HG03103 (cell line): ENCODE results near the gene KCNIP3.

ENCODE experiments used
- ATAC-seq: cut with Tn5 transposase; IDR thresholded peaks from one replicate; pipeline ENCODE4 v1.9.1; 2021; ENCODE audit warnings: low read depth; ENCODE audit not compliant: unreplicated experiment

The KCNIP3 gene

GRCh38 chr2:95380731-95381130 is 83.6 kb downstream of the KCNIP3 start:
- ATAC-seq, result no peak

DNA sequence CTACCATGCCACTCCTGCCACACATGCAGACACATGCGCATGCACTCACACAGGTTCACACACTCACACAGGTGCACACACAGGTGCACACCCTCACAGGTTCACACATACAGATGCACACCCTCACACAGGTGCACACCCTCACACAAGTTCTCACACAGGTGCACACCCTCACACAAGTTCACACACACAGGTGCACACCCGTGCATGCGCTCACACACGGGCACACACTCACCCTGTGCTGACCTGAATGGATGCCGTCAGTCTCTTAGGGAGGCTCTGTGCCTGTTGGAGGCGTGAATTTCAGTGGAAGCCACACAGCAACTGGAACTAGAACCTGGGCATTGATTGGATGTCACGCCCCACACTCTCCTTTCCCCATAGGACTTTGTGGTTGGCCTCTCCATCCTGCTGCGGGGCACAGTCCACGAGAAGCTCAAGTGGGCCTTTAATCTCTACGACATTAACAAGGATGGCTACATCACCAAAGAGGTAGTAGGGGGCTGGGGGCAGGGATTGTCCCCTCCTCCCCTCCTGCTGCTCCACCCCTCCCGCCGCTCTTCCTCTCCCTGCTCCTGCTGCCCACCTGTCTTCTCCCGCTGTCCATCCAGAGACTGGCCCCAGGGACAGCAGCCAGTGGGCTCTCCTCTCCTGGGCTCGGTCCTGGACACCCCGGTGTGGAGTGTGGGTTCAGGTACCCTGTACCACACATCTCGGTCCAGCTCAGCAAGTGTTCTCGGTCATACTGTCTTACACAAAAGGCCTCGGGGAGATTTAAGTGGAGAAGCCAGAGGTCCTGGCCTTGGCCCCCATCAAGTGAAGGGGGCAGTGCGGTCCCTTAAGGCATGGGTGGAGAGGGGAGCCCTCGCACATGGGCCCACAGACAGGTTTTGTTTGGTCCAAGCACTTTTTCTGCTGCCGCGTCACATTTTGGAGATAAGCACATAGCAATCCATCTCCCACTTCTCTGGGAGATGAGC is 84.4 kb downstream of the KCNIP3 start:
- no peak for ATAC-seq

DNA sequence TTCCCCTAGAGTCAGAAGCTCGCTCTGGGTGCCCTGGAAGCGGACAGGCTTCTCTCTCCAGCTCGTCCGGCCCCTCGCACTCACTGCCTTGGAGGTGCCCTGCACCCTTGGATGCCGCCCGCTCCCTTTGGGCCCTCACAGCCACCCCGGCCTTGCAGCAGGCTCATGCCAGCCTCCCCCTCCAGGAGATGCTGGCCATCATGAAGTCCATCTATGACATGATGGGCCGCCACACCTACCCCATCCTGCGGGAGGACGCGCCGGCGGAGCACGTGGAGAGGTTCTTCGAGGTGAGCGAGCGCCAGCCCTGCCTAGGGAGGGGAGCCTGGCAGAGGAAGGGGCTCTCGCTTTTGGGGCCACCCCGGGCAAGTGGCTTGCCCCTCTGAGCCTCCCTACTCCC is 85.0 kb downstream of the KCNIP3 start:
- no peak for ATAC-seq

DNA sequence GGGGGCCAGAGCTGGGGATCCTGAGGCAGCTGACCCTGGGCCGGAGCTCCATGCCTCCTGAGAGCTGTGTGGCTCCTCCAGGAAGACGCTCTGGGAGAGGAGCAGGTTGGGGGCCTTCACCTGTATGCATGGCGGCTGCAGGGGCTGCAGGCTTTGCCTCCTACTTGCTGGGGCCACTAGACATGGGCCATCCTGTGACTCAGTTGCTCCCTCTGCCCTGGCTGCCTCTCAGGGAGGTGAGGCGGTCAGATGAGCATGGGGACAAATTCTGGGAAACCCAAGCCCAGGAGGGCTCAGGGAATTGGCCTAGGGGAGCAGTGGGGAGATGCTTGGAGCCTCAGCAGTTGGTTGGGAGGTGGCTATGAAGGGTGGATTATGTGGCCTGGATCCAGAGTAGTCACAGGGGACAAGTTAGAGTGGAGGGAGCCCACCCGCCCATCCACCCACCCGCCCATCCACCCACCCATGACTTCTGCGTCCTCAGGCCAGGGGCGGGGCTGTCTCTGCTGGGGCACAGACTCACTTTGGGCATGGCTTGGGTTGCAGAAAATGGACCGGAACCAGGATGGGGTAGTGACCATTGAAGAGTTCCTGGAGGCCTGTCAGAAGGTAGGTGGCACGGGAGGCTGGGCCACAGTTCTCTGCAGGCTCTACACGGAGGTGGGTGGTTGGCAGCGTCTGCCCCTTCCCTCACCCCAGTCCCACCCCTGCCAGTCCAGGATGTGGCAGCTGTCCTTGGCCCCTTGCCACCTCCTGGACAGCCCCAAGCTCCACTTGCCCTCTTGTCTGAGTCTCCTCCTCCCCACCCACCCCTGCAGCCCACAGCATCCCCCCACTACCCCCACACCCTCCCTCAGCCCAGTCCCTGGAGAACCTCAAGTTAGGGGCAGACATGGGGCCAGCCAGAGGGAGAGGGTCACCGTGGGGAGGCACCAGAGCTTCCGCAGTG is 85.8 kb downstream of the KCNIP3 start:
- no peak for ATAC-seq

DNA sequence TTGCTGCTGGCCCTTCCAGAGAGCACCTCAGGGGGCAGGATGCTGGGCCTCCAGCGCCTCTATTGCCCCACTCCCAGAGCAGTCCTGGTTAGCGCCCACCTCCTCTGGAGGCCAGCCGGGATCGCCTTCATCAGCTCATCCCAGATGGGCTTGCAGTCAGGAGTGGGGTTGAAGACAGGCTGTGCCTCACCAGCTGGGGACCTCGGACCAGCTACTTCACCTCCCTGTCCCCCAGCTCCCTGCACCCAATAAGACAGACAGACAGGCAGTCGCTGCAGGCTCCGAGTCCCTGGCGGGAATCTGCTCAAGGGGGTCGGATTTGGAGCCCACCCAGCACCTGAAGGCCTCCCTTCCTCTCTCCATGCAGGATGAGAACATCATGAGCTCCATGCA is 86.5 kb downstream of the KCNIP3 start:
- no peak for ATAC-seq

DNA sequence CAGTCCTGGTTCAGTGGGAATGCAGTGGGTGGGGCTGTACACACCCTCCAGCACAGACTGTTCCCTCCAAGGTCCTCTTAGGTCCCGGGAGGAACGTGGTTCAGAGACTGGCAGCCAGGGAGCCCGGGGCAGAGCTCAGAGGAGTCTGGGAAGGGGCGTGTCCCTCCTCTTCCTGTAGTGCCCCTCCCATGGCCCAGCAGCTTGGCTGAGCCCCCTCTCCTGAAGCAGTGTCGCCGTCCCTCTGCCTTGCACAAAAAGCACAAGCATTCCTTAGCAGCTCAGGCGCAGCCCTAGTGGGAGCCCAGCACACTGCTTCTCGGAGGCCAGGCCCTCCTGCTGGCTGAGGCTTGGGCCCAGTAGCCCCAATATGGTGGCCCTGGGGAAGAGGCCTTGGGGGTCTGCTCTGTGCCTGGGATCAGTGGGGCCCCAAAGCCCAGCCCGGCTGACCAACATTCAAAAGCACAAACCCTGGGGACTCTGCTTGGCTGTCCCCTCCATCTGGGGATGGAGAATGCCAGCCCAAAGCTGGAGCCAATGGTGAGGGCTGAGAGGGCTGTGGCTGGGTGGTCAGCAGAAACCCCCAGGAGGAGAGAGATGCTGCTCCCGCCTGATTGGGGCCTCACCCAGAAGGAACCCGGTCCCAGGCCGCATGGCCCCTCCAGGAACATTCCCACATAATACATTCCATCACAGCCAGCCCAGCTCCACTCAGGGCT is 87.9 kb downstream of the KCNIP3 start:
- no peak for ATAC-seq

GRCh38 chr2:95385570-95385984 is 88.4 kb downstream of the KCNIP3 start:
- no peak for ATAC-seq

- no peak for ATAC-seq
These were observed 88.9 kb downstream of the KCNIP3 start for GRCh38 chr2:95386031-95386430.

DNA sequence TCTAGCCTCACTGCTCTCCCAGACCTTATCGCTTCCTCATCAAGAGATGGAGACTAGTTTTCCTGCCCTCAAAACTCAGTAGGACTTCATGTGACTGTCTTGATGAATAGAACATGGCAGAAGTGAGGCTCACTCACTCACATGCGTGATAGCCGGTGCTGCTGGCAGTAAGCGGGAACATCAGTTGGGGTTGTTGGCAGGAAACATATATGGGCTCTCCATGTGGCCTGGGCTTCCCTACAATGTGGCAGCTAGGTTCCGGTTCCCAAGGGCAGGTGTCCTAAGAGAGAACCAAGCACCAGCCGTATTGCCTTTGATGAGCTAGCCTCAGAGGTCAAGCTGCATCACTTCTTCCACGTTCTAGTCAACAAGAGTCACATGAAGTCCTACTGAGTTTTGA is 90.2 kb downstream of the KCNIP3 start:
- no peak for ATAC-seq

DNA sequence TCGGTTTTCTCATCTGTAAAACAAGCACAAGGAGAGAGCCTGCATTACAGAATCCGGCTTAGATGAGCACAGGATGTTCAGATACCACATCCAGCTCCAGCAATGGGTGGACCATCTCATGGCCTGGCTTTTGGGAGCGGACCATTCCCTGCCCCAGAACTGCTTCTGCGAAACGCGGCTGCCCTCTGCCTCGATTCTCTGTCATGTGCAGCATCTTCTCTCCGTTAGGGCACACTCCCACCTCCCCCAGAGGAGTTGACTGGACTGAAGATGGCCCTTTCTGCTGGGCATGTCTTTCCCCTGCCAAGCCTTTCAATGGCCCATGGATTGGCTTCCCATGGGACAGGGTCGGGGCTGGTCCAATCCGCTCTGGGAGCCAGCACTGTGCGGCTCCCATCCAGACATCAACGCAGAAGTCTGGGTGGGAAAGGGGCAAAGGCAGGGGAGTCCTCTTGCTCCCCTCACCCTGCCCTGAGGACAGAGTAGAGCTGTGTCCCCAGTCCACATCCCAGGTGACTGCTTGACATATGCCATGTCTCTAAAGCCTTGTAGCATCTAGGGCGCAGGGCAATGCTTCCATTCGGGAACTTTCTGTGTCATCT is 91.0 kb downstream of the KCNIP3 start:
- ATAC-seq, result no peak

- peak; percentile 22 for ATAC-seq
These were observed 91.7 kb downstream of the KCNIP3 start for GRCh38 chr2:95388856-95389244.

- ATAC-seq, result peak; percentile 61
These were observed 92.3 kb downstream of the KCNIP3 start for GRCh38 chr2:95389245-95390119.

DNA sequence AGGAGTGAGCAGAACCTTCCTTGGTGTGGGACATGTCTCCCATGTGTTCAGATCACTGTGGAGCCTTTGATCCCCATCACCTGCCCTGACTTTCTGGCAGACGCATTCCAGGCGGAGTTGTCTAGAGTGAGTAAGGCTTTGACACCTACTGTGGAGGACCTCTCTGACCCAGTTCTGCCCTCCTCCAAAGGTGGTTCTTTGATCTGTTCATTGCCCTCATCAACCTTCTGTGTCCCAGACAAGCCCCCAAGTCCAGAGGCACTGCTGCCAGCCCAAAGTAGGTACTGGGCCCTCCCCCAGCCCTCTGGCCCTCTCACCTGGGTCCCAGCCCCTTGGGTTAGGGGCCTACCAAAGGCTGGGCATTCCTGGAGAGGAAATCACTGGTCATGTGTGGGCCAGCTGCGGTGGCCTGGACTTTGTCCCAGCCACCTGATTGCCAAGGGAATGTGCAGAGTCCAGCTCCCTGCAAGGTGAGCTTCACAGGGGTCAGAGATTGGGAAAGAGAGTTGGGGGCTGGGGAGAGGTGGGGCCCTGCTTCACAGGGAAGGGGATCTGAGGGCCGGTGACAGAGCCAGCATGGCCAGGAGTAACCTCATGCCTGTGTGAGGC is 93.2 kb downstream of the KCNIP3 start:
- no peak for ATAC-seq

GRCh38 chr2:95390881-95391321 is 93.8 kb downstream of the KCNIP3 start:
- ATAC-seq, result no peak

DNA sequence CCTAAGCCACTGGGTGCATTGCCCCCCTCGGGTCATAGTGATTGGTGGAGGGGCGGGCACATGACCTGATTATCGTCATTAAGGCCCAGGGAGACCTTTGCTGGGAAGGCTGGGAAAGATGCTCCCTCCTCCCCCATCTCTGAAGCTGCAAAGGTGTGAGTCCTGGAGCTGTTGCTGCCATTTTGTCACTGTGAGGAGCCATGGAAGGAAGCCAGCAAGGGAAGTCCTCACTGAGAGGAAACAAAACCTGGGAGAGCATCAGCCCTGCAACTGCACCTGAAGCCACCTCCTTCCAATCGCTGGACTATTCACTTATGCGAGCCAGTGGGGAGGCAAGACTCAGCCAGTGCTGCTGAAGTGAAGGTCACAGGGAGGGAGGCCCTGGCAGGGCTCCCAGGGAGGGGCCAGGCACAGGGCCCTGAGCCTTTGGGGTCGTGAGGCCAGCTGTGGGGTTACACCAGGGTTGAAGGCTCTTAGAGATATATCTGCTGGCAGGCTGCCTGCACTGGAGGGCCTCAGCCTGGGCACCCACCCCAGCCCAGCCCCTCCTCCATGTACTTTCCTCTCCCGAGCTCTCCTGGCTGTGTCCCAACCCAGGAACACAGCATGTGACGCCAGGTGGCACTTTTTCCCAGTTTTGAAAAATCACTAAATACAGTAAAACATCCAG is 94.6 kb downstream of the KCNIP3 start:
- no peak for ATAC-seq

DNA sequence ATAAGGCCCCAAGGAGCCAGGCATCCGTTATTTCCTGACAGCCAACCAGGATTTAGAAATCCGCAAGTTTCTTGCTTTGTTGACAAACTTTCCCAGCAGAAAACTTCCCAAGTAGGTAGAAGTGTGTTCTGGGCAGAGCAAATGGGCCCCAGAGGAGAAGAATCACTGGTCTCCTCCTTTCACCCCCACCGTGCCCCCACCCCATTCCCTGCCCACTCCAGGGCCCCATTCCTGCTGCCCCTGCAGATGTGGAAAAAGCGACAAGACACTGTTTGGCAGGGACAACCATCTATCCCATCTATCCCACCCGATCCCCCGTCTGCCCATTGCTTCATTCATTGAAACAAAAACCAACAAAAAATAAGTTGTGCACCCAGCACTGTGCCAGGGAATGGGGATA is 95.2 kb downstream of the KCNIP3 start:
- no peak for ATAC-seq

GRCh38 chr2:95392730-95393455 is 95.7 kb downstream of the KCNIP3 start:
- ATAC-seq, result no peak

- ATAC-seq, result no peak
These were observed 96.8 kb downstream of the KCNIP3 start for GRCh38 chr2:95393901-95394300.
